A673 (cell line): ENCODE results near the gene SLC35F1. TPM values are rescaled to one million over a fixed set of nuclear protein-coding genes. Genes with fewer than 3 reads are reported as not detected.

Source experiments
- BruUV-seq: library from RNA; stranded (reverse); fragments of 400-500 nt; replicated peaks from 2 replicates; lab custom pipeline; 2021; lab: Mats Ljungman, UMichigan
- CTCF ChIA-PET: fragments of 300-600 bp; sonication (Branson Sonifier 250); formaldehyde crosslinking; loops from one replicate; lab custom pipeline; 2022; ENCODE audit warnings: antibody characterized with exemption; lab: Charles Lee
- POLR2A ChIA-PET: fragments of 300-600 bp; sonication (Branson Sonifier 250); formaldehyde crosslinking; loops from one replicate; lab custom pipeline; 2022; ENCODE audit warnings: antibody characterized with exemption; ENCODE audit not compliant: low non-redundant PET; lab: Charles Lee
- DNase-seq: peaks from one replicate; pipeline ENCODE4 v3.0.0-alpha.2; 2015; ENCODE audit warnings: low spot score
- H3K27ac ChIP-seq: fragments of 200-600 bp; sonication (generic); 2 replicates; pipeline ENCODE4 v1.5.1; 2016; ENCODE audit warnings: mixed run types, low read depth, mild to moderate bottlenecking, mixed read lengths, antibody characterized with exemption, low read length; ENCODE audit not compliant: poor library complexity, severe bottlenecking
- H3K27me3 ChIP-seq: fragments of 200-600 bp; sonication (generic); replicated peaks from 2 replicates; pipeline ENCODE4 v1.6.1; 2017; ENCODE audit warnings: mixed run types, low read depth, mild to moderate bottlenecking, mixed read lengths, antibody characterized with exemption, low read length; ENCODE audit not compliant: insufficient read depth, poor library complexity
- H3K36me3 ChIP-seq: fragments of 200-600 bp; sonication (generic); 2 replicates; pipeline ENCODE4 v1.6.1; 2016; ENCODE audit warnings: mixed run types, mild to moderate bottlenecking, mixed read lengths, antibody characterized with exemption, low read length; ENCODE audit not compliant: insufficient read depth, poor library complexity, severe bottlenecking
- H3K4me1 ChIP-seq: fragments of 200-600 bp; sonication (generic); 2 replicates; pipeline ENCODE4 v1.6.1; 2017; ENCODE audit warnings: mixed run types, mild to moderate bottlenecking, mixed read lengths, antibody characterized with exemption, low read length; ENCODE audit not compliant: insufficient read depth, poor library complexity, severe bottlenecking
- H3K4me3 ChIP-seq: fragments of 200-600 bp; sonication (generic); 2 replicates; pipeline ENCODE4 v1.5.1; 2016; ENCODE audit warnings: low read depth, mixed run types, mild to moderate bottlenecking, mixed read lengths, low read length; ENCODE audit not compliant: poor library complexity, severe bottlenecking
- H3K9me3 ChIP-seq: fragments of 200-600 bp; sonication (generic); 2 replicates; pipeline ENCODE4 v1.6.1; 2016; ENCODE audit warnings: mixed run types, low read depth, mild to moderate bottlenecking, mixed read lengths, antibody characterized with exemption, low read length; ENCODE audit not compliant: poor library complexity, severe bottlenecking
- CTCF ChIP-seq: fragments of 300-800, 200-600 bp; sonication (generic); conservative IDR thresholded peaks from 2 replicates; pipeline ENCODE4 v1.5.1; 2017; ENCODE audit warnings: low read depth, mild to moderate bottlenecking, antibody characterized with exemption, low read length, moderate library complexity, mixed read lengths
- EZH2 ChIP-seq: fragments of 200-600 bp; sonication (generic); IDR thresholded peaks from 2 replicates; pipeline ENCODE4 v1.6.1; 2017; ENCODE audit warnings: borderline replicate concordance, low read depth, mild to moderate bottlenecking, mixed read lengths, antibody characterized with exemption, low read length; ENCODE audit not compliant: poor library complexity, severe bottlenecking
- intact Hi-C: fragments of 100-400 bp; cut with micrococcal nuclease; formaldehyde crosslinking; loops from one replicate; pipeline ENCODE4 v1.10.0; 2022; ENCODE audit not compliant: unreplicated experiment
- total RNA-seq: library from RNA; stranded (reverse); gene quantifications from 2 replicates; pipeline ENCODE4 v1.2.3, GENCODE V29; 2021

The SLC35F1 gene
- total RNA-seq, 1 experiment from 2014 or later: 5.3 TPM

- intact Hi-C loops: no loop called here
- POLR2A ChIA-PET: no interaction called here
- H3K27me3 ChIP-seq: peaks cover 15% of the 10 kb centered on the region
- BruUV-seq: no TSS peak
- H3K36me3 ChIP-seq: no peaks in the 10 kb centered on the region
- no peak for DNase-seq
- TF ChIP-seq EZH2 (no peak), CTCF (no peak)
- H3K4me3 ChIP-seq: no peak overlapping the region
- H3K9me3 ChIP-seq: no peaks in the 10 kb centered on the region
- H3K27ac ChIP-seq: no peak overlapping the region
- H3K4me1 ChIP-seq: no peaks in the 10 kb centered on the region
- CTCF ChIA-PET: interaction anchor here (0.6 kb wide), 1 partner anchor 41 kb away, joined by 3 read pairs; no protein-coding TSS in a partner anchor
Observed at GRCh38 chr6:118309337-118310093, 402.5 kb downstream of the SLC35F1 start.

GRCh38 chr6:118313208-118313607, 406.1 kb downstream of the SLC35F1 start:
- ChIA-PET POLR2A (no interaction called here), CTCF (no interaction called here)
- no peak for TF ChIP-seq CTCF
- no peak for TF ChIP-seq EZH2

DNA sequence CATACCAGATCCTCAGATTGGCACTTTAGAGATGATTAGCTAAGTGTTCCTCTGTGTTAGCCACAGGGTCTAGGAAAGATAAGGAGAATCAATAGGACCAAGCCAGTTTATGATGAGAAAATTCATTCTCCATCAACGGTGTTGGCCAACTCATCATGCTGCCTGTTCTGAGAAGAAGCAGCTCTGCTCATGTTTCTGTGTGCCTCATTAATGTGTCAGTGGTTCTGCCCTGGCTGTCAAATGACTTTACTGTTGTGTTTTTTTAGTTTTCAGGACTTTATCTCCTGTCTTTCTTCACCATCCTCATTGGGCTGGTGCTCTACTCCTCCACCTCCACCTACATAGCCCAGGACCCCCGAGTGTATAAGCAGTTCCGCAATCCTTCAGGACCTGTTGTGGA, 406.7 kb downstream of the SLC35F1 start:
- ChIA-PET CTCF (no interaction called here), POLR2A (no interaction called here)
- Histone ChIP-seq H3K4me3 (no peak overlapping the region), H3K27ac (no peak overlapping the region), H3K4me1 (no peaks in the 10 kb centered on the region), H3K27me3 (peaks cover 40% of the 10 kb centered on the region), H3K36me3 (no peaks in the 10 kb centered on the region), H3K9me3 (no peaks in the 10 kb centered on the region)
- intact Hi-C loops: no loop called here
- TF ChIP-seq CTCF (no peak), EZH2 (no peak)
- BruUV-seq: no TSS peak
- no peak for DNase-seq

More at GRCh38 chr6:118313208-118313607, 406.1 kb downstream of the SLC35F1 start:
- no TSS peak for BruUV-seq
- no peak for DNase-seq
- Histone ChIP-seq H3K27ac (no peak overlapping the region), H3K9me3 (no peaks in the 10 kb centered on the region), H3K4me3 (no peak overlapping the region), H3K36me3 (no peaks in the 10 kb centered on the region), H3K27me3 (peaks cover 35% of the 10 kb centered on the region), H3K4me1 (no peaks in the 10 kb centered on the region)
- intact Hi-C loops: no loop called here
